Gastrocnemius medialis (tissue), 4 donors: ENCODE data around the gene AQP9. TPM values are rescaled to one million over a fixed set of nuclear protein-coding genes. Genes with fewer than 3 reads are reported as not detected.

Experiments
- ATAC-seq, 2 donors: fragments of 150-250 bp; one replicate each; pipeline ENCODE4 v1.9.1; 2016
- DNase-seq, 2 donors: peaks; one replicate each; pipeline ENCODE4 v3.0.0-alpha.2; 2019
- H3K27ac ChIP-seq, 4 donors: fragments of 200-600 bp; sonication (generic); 1 replicate in 1 of 4; 2 replicates in 3 of 4; pipeline ENCODE4 v1.5.1; 2016 to 2018; ENCODE audit warnings: mild to moderate bottlenecking in 2 of 4, moderate library complexity in 1 of 4
- H3K27me3 ChIP-seq, 3 donors: fragments of 200-600 bp; sonication (generic) in 2 of 3; 1 replicate in 1 of 3; 2 replicates in 2 of 3; pipeline versions ENCODE4 v1.5.1 to v1.6.0; 2016 to 2019; ENCODE audit warnings: mild to moderate bottlenecking in 1 of 3, moderate library complexity in 1 of 3
- H3K36me3 ChIP-seq, 2 donors: fragments of 200-600 bp; sonication (generic) in 1 of 2; one replicate each; pipeline ENCODE4 v1.5.1; 2017 to 2018
- H3K4me1 ChIP-seq, 2 donors: fragments of 200-600 bp; sonication (generic) in 1 of 2; one replicate each; pipeline ENCODE4 v1.5.1; 2016 to 2017; ENCODE audit warnings: mild to moderate bottlenecking in 2 of 2
- H3K4me3 ChIP-seq, 4 donors: fragments of 200-600 bp; sonication (generic) in 3 of 4; 1 replicate in 1 of 4; 2 replicates in 3 of 4; pipeline ENCODE4 v1.5.1; 2016 to 2019; ENCODE audit warnings: mild to moderate bottlenecking in 2 of 4
- H3K9me3 ChIP-seq, 3 donors: fragments of 200-600 bp; sonication (generic) in 2 of 3; 1 replicate in 1 of 3; 2 replicates in 2 of 3; pipeline ENCODE4 v1.5.1; 2016 to 2019
- CTCF ChIP-seq, 5 experiments: fragments of 450-650 bp in 3 of 5; fragments of 200-600 bp in 2 of 5; sonication (generic) in 2 of 5; IDR thresholded peaks in 4 of 5; conservative IDR thresholded peaks in 1 of 5; 1 replicate in 4 of 5; 2 replicates in 1 of 5; pipeline ENCODE4 v1.5.1; 2016 to 2019; ENCODE audit warnings: antibody characterized with exemption in 5 of 5, mild to moderate bottlenecking in 3 of 5, moderate library complexity in 3 of 5
- POLR2A ChIP-seq, 2 donors: fragments of 450-650 bp; IDR thresholded peaks; one replicate each; pipeline ENCODE4 v1.6.1; 2017; ENCODE audit warnings: antibody characterized with exemption in 2 of 2, mild to moderate bottlenecking in 2 of 2, moderate library complexity in 2 of 2
- in situ Hi-C, 4 donors: fragments of 200-750 bp; cut with MboI; loops; one replicate each; pipeline versions ENCODE4 v1.15.0 to v1.8.0; 2017; ENCODE audit warnings: low sequenced_read_pairs in 4 of 4
- intact Hi-C: fragments of 100-400 bp; cut with DNase I; formaldehyde crosslinking; loops from one replicate; pipeline ENCODE4 v1.15.1; 2023; ENCODE audit warnings: low total_unique reads
- total RNA-seq, 4 donors: library from RNA; depleted of rRNA; stranded (reverse); fragments of >200 nt; gene quantifications; one replicate each; pipeline versions ENCODE4 v1.1.0 to v1.2.3, GENCODE V29; 2016

The AQP9 gene
- total RNA-seq, 4 donors from 2014 or later = 0.52 to 1.2 (median 1.1) TPM; not detected in 1

- TF ChIP-seq POLR2A (IDR thresholded peaks at IDR 0.05) (no peak), CTCF (IDR thresholded peaks at IDR 0.05 in 4 of 5, conservative IDR thresholded peaks at IDR 0.05 in 1 of 5) (no peak)
- no peak for DNase-seq
Observed at GRCh38 chr15:58141894-58142293, 3.7 kb downstream of the AQP9 start.

GRCh38 chr15:58142827-58143461, 4.8 kb downstream of the AQP9 start:
- Histone ChIP-seq H3K27ac (no peak overlapping the region), H3K9me3 (no peaks in the 10 kb centered on the region), H3K27me3 (no peaks in the 10 kb centered on the region), H3K4me3 (no peak overlapping the region), H3K36me3 (no peaks in the 10 kb centered on the region), H3K4me1 (no peaks in the 10 kb centered on the region)
- DNase-seq = no peak
- in situ Hi-C loops (no loop called here), intact Hi-C loops (no loop called here)
- ATAC-seq = no peak
- TF ChIP-seq CTCF (IDR thresholded peaks at IDR 0.05 in 4 of 5, conservative IDR thresholded peaks at IDR 0.05 in 1 of 5) = no peak
- TF ChIP-seq POLR2A (IDR thresholded peaks at IDR 0.05) = no peak

More at GRCh38 chr15:58141894-58142293, 3.7 kb downstream of the AQP9 start:
- no peak for ATAC-seq
- intact Hi-C loops (no loop called here), in situ Hi-C loops (no loop called here)
- Histone ChIP-seq H3K27ac (no peak overlapping the region), H3K27me3 (peaks cover 0 to 3% (median 0%) of the 10 kb centered on the region in 3 donors), H3K9me3 (no peaks in the 10 kb centered on the region), H3K4me1 (no peaks in the 10 kb centered on the region), H3K4me3 (no peak overlapping the region), H3K36me3 (no peaks in the 10 kb centered on the region)

GRCh38 chr15:58145606-58146005, 7.4 kb downstream of the AQP9 start:
- H3K27ac ChIP-seq = no peak overlapping the region
- ATAC-seq (no peak), DNase-seq (no peak)
- H3K36me3 ChIP-seq = no peaks in the 10 kb centered on the region
- TF ChIP-seq CTCF (IDR thresholded peaks at IDR 0.05 in 4 of 5, conservative IDR thresholded peaks at IDR 0.05 in 1 of 5) (no peak), POLR2A (IDR thresholded peaks at IDR 0.05) (no peak)
- no peaks in the 10 kb centered on the region for H3K9me3 ChIP-seq
- H3K4me1 ChIP-seq = no peaks in the 10 kb centered on the region
- intact Hi-C loops (no loop called here), in situ Hi-C loops (no loop called here)
- no peaks in the 10 kb centered on the region for H3K27me3 ChIP-seq
- no peak overlapping the region for H3K4me3 ChIP-seq

- Histone ChIP-seq H3K36me3 (no peaks in the 10 kb centered on the region), H3K9me3 (no peaks in the 10 kb centered on the region), H3K27ac (peak overlapping the region in 1 of 4 donors; percentile 4), H3K4me3 (no peak overlapping the region), H3K27me3 (no peaks in the 10 kb centered on the region), H3K4me1 (no peaks in the 10 kb centered on the region)
- no peak for ATAC-seq
- in situ Hi-C loops (no loop called here), intact Hi-C loops (no loop called here)
- DNase-seq = no peak
- TF ChIP-seq POLR2A (IDR thresholded peaks at IDR 0.05) (no peak), CTCF (IDR thresholded peaks at IDR 0.05 in 4 of 5, conservative IDR thresholded peaks at IDR 0.05 in 1 of 5) (no peak)
Observed at GRCh38 chr15:58146211-58146610, 8.0 kb downstream of the AQP9 start.

GRCh38 chr15:58146749-58147148, 8.6 kb downstream of the AQP9 start:
- H3K4me3 ChIP-seq = no peak overlapping the region
- no peak for TF ChIP-seq CTCF (IDR thresholded peaks at IDR 0.05 in 4 of 5, conservative IDR thresholded peaks at IDR 0.05 in 1 of 5)
- TF ChIP-seq POLR2A (IDR thresholded peaks at IDR 0.05) = no peak
- in situ Hi-C loops = no loop called here
- H3K27ac ChIP-seq = peak overlapping the region in 1 of 4 donors; percentile 4
- no peaks in the 10 kb centered on the region for H3K9me3 ChIP-seq
- no peaks in the 10 kb centered on the region for H3K27me3 ChIP-seq
- DNase-seq (peak in 1 of 2 donors; percentile 12), ATAC-seq (peak in 1 of 2 donors; percentile 36)
- H3K4me1 ChIP-seq = no peaks in the 10 kb centered on the region
- no peaks in the 10 kb centered on the region for H3K36me3 ChIP-seq
- intact Hi-C loops = no loop called here
